H1 (cell line): ENCODE results near the gene PLXNA4. TPM values are rescaled to one million over a fixed set of nuclear protein-coding genes. Genes with fewer than 3 reads are reported as not detected.

Source experiments
- CTCF ChIA-PET: fragments of 300-600 bp; sonication (Branson Sonifier 250); formaldehyde crosslinking; loops from one replicate; lab custom pipeline; 2021; ENCODE audit not compliant: partially characterized antibody; lab: Charles Lee
- POLR2A ChIA-PET: fragments of 300-600 bp; sonication (Branson Sonifier 250); formaldehyde crosslinking; loops from one replicate; lab custom pipeline; 2021; ENCODE audit warnings: inconsistent platforms; ENCODE audit not compliant: partially characterized antibody; lab: Charles Lee
- DNase-seq, 2 experiments: peaks; one replicate each; pipeline versions ENCODE4 v3.0.0 to v3.0.0-alpha.2; 2010 to 2022; ENCODE audit warnings: low spot score in 2 of 2, low read depth in 1 of 2, mixed read lengths in 1 of 2
- FAIRE-seq: peaks from 2 replicates; lab custom pipeline; 2011; peaks lifted over from hg19 to GRCh38; lab: Jason Lieb, UNC
- H2AFZ ChIP-seq: 2 replicates; pipeline ENCODE4 v1.8.1; 2012; ENCODE audit warnings: low read length, inconsistent platforms
- H2AK5ac ChIP-seq: 2 replicates; pipeline ENCODE4 v1.6.1; 2013; ENCODE audit warnings: low read depth, low read length
- H2BK120ac ChIP-seq: replicated peaks from 2 replicates; pipeline ENCODE3; 2013; ENCODE audit warnings: low read depth, low read length, inconsistent platforms
- H2BK12ac ChIP-seq: 2 replicates; pipeline ENCODE4 v1.6.1; 2013; ENCODE audit warnings: low read depth, low read length
- H2BK15ac ChIP-seq: 2 replicates; pipeline ENCODE4 v1.6.1; 2013; ENCODE audit warnings: low read length
- H2BK20ac ChIP-seq: 2 replicates; pipeline ENCODE4 v1.6.1; 2013; ENCODE audit warnings: low read length
- H2BK5ac ChIP-seq: 2 replicates; pipeline ENCODE4 v1.6.1; 2013; ENCODE audit warnings: low read depth, low read length
- H3K14ac ChIP-seq: 2 replicates; pipeline ENCODE4 v1.6.1; 2013; ENCODE audit warnings: inconsistent platforms; ENCODE audit not compliant: insufficient read length
- H3K18ac ChIP-seq: 2 replicates; pipeline ENCODE4 v1.6.1; 2013; ENCODE audit warnings: low read length; ENCODE audit errors: extremely low read depth
- H3K23ac ChIP-seq: 2 replicates; pipeline ENCODE4 v1.6.1; 2013; ENCODE audit warnings: inconsistent platforms; ENCODE audit not compliant: insufficient read length
- H3K23me2 ChIP-seq: 2 replicates; pipeline ENCODE4 v1.6.1; 2013; ENCODE audit warnings: low read depth, low read length
- H3K27ac ChIP-seq: 2 replicates; pipeline ENCODE4 v1.6.1; 2011; ENCODE audit warnings: low read depth, low read length, inconsistent platforms
- H3K27me3 ChIP-seq, 4 experiments: replicated peaks in 1 of 4; 1 replicate in 1 of 4; 2 replicates in 3 of 4; pipeline versions ENCODE4 v1.6.1 to v1.8.1; 2011 to 2013; ENCODE audit warnings: low read length in 3 of 4, mild to moderate bottlenecking in 3 of 4, inconsistent platforms in 2 of 4, mixed read lengths in 2 of 4, moderate library complexity in 1 of 4; ENCODE audit not compliant: control insufficient read depth in 3 of 4, insufficient read depth in 3 of 4; ENCODE audit errors: extremely low read depth in 1 of 4
- H3K36me3 ChIP-seq, 4 experiments: 2 replicates each; pipeline versions ENCODE4 v1.6.1 to v1.8.1; 2011 to 2013; ENCODE audit warnings: mild to moderate bottlenecking in 4 of 4, low read length in 3 of 4, moderate library complexity in 2 of 4, control low read depth in 1 of 4, inconsistent platforms in 1 of 4; ENCODE audit not compliant: insufficient read depth in 4 of 4, control insufficient read depth in 2 of 4
- H3K4ac ChIP-seq: replicated peaks from 2 replicates; pipeline ENCODE3; 2013; ENCODE audit warnings: low read length, low read depth, mixed read lengths, inconsistent platforms; ENCODE audit not compliant: insufficient read length
- H3K4me1 ChIP-seq, 4 experiments: replicated peaks in 1 of 4; 1 replicate in 1 of 4; 2 replicates in 3 of 4; pipeline versions ENCODE4 v1.6.1 to v1.8.1; 2011 to 2013; ENCODE audit warnings: low read length in 3 of 4, inconsistent platforms in 2 of 4, mixed read lengths in 1 of 4; ENCODE audit not compliant: insufficient read depth in 4 of 4, control insufficient read depth in 3 of 4
- H3K4me2 ChIP-seq, 2 experiments: 2 replicates each; pipeline versions ENCODE4 v1.6.1 to v1.8.1; 2011 to 2013; ENCODE audit warnings: low read depth in 2 of 2, low read length in 2 of 2, control low read depth in 1 of 2, inconsistent platforms in 1 of 2, mild to moderate bottlenecking in 1 of 2; ENCODE audit not compliant: insufficient read depth in 1 of 2
- H3K4me3 ChIP-seq, 4 experiments: fragments of 200-600, 300-600 bp in 1 of 4; sonication (generic), shearing (Covaris generic), sonication (Bioruptor Twin) in 1 of 4; 2 replicates each; pipeline versions ENCODE4 v1.5.1 to v1.8.1; 2011 to 2016; ENCODE audit warnings: low read length in 4 of 4, low read depth in 3 of 4, control low read depth in 2 of 4, inconsistent platforms in 2 of 4, mild to moderate bottlenecking in 2 of 4, mixed read lengths in 1 of 4, moderate library complexity in 1 of 4; ENCODE audit not compliant: insufficient read depth in 2 of 4; ENCODE audit errors: extremely low read depth in 1 of 4
- H3K56ac ChIP-seq: replicated peaks from 2 replicates; pipeline ENCODE3; 2013; ENCODE audit warnings: low read depth, mild to moderate bottlenecking, mixed read lengths, low read length, inconsistent platforms; ENCODE audit not compliant: insufficient read length
- H3K79me1 ChIP-seq: 2 replicates; pipeline ENCODE4 v1.6.1; 2013; ENCODE audit warnings: low read depth, low read length, control low read depth
- H3K79me2 ChIP-seq, 2 experiments: 2 replicates each; pipeline versions ENCODE4 v1.6.1 to v1.8.1; 2012 to 2013; ENCODE audit warnings: low read length in 2 of 2, mild to moderate bottlenecking in 2 of 2, inconsistent platforms in 1 of 2; ENCODE audit not compliant: insufficient read depth in 2 of 2, control insufficient read depth in 1 of 2
- H3K9ac ChIP-seq, 4 experiments: replicated peaks in 1 of 4; 1 replicate in 1 of 4; 2 replicates in 3 of 4; pipeline versions ENCODE4 v1.6.1 to v1.8.1; 2011 to 2013; ENCODE audit warnings: low read depth in 3 of 4, low read length in 3 of 4, control low read depth in 2 of 4, mild to moderate bottlenecking in 2 of 4, moderate library complexity in 2 of 4, inconsistent platforms in 1 of 4; ENCODE audit errors: extremely low read depth in 1 of 4
- H3K9me3 ChIP-seq, 2 experiments: 2 replicates each; pipeline versions ENCODE4 v1.6.1 to v1.8.1; 2012 to 2013; ENCODE audit warnings: mild to moderate bottlenecking in 2 of 2, moderate library complexity in 2 of 2, control low read depth in 1 of 2, inconsistent platforms in 1 of 2, low read depth in 1 of 2, low read length in 1 of 2, mixed read lengths in 1 of 2; ENCODE audit not compliant: insufficient read depth in 2 of 2
- H4K20me1 ChIP-seq, 2 experiments: replicated peaks in 1 of 2; 2 replicates each; pipeline versions ENCODE3 to v1.8.1; 2011 to 2013; ENCODE audit warnings: inconsistent platforms in 2 of 2, low read length in 2 of 2, mild to moderate bottlenecking in 1 of 2; ENCODE audit not compliant: insufficient read depth in 2 of 2, control insufficient read depth in 1 of 2
- H4K5ac ChIP-seq: 2 replicates; pipeline ENCODE4 v1.6.1; 2013; ENCODE audit warnings: low read length, low read depth, mixed read lengths, inconsistent platforms; ENCODE audit not compliant: insufficient read length
- H4K8ac ChIP-seq: 2 replicates; pipeline ENCODE4 v1.8.0; 2013; ENCODE audit warnings: mild to moderate bottlenecking, moderate library complexity, low read length, inconsistent platforms; ENCODE audit not compliant: insufficient read depth; ENCODE audit errors: extremely low read depth
- H4K91ac ChIP-seq: replicated peaks from 2 replicates; pipeline ENCODE3; 2013; ENCODE audit warnings: low read length, mixed read lengths, inconsistent platforms; ENCODE audit not compliant: insufficient read length
- CREB1 ChIP-seq: IDR thresholded peaks from 2 replicates; pipeline ENCODE4 v1.6.1; 2012; ENCODE audit warnings: inconsistent platforms
- CTCF ChIP-seq, 3 experiments: IDR thresholded peaks; 1 replicate in 2 of 3; 2 replicates in 1 of 3; pipeline versions ENCODE4 v1.5.1 to v1.6.1; 2011; ENCODE audit warnings: low read length in 3 of 3, mild to moderate bottlenecking in 3 of 3, inconsistent platforms in 2 of 3, low read depth in 1 of 3, moderate library complexity in 1 of 3; ENCODE audit not compliant: insufficient read depth in 1 of 3; ENCODE audit errors: control extremely low read depth in 1 of 3
- GABPA ChIP-seq: IDR thresholded peaks from 2 replicates; pipeline ENCODE4 v1.6.1; 2011; ENCODE audit warnings: mild to moderate bottlenecking, low read length, moderate library complexity, borderline replicate concordance; ENCODE audit not compliant: insufficient read depth
- JUN ChIP-seq: IDR thresholded peaks from 2 replicates; pipeline ENCODE4 v1.6.1; 2011; ENCODE audit warnings: low read depth, mild to moderate bottlenecking, improper control_type of control experiment, low read length
- KDM4A ChIP-seq: IDR thresholded peaks from one replicate; pipeline ENCODE4 v1.7.1; 2012; ENCODE audit warnings: low read depth, mild to moderate bottlenecking, moderate library complexity, low read length, inconsistent platforms; ENCODE audit not compliant: severe bottlenecking
- MAFK ChIP-seq: IDR thresholded peaks from 2 replicates; pipeline ENCODE4 v1.6.1; 2012; ENCODE audit warnings: low read depth, mild to moderate bottlenecking, improper control_type of control experiment, low read length
- NRF1 ChIP-seq: IDR thresholded peaks from 2 replicates; pipeline ENCODE4 v1.6.1; 2011; ENCODE audit warnings: mild to moderate bottlenecking, low read depth, low read length, improper control_type of control experiment
- PHF8 ChIP-seq: fragments of 200-600 bp; sonication (generic); conservative IDR thresholded peaks from 2 replicates; pipeline ENCODE4 v1.7.1; 2012; ENCODE audit warnings: low read depth, mild to moderate bottlenecking, inconsistent platforms, low read length, moderate library complexity
- RFX5 ChIP-seq: IDR thresholded peaks from 2 replicates; pipeline ENCODE4 v1.6.1; 2011; ENCODE audit warnings: low read depth, low read length, improper control_type of control experiment, borderline replicate concordance
- SP4 ChIP-seq: IDR thresholded peaks from 2 replicates; pipeline ENCODE4 v1.6.1; 2012; ENCODE audit warnings: low read length, inconsistent platforms
- TAF1 ChIP-seq: IDR thresholded peaks from 2 replicates; pipeline ENCODE4 v1.6.1; 2011; ENCODE audit warnings: mild to moderate bottlenecking, low read depth, low read length
- ZNF274 ChIP-seq: IDR thresholded peaks from 2 replicates; pipeline ENCODE4 v1.7.0; 2012; ENCODE audit warnings: low read length, borderline replicate concordance; ENCODE audit errors: extremely low read depth
- WGBS, 2 experiments: shearing (Covaris generic) in 1 of 2; methylation state at CpG; one replicate each; pipeline versions ENCODE4 v1.1.6 to v1.1.7; 2013 to 2015; ENCODE audit warnings: low lambda C conversion rate in 2 of 2, mixed read lengths in 2 of 2, inconsistent platforms in 1 of 2, low coverage in 1 of 2, missing lambda C conversion rate in 1 of 2; ENCODE audit not compliant: insufficient replicate concordance in 2 of 2, insufficient coverage in 1 of 2, insufficient read length in 1 of 2; ENCODE audit errors: extremely low coverage in 1 of 2, missing lambda C conversion rate in 1 of 2; 5-methylcytosine and 5-hydroxymethylcytosine counted together
- polyA plus RNA-seq, 7 experiments: library from polyadenylated mRNA; depleted of rRNA in 3 of 7; stranded (reverse) in 5 of 7; unstranded in 2 of 7; fragments of >200 nt in 5 of 7; fragments of 200-250 nt in 2 of 7; gene quantifications; 1 replicate in 5 of 7; 2 replicates in 1 of 7; 4 replicates in 1 of 7; pipeline versions ENCODE4 v1.2.1 to v1.2.3, GENCODE V29; 2011 to 2013; ENCODE audit warnings: missing spikeins in 2 of 7, mixed read lengths in 2 of 7
- total RNA-seq: library from RNA; stranded (reverse); fragmentation: NEBNext Ultra II Directional; extraction: Animal tissue kit (Norgen Biotek cat#: 25700); gene quantifications from 2 replicates; pipeline ENCODE4 v1.2.1, GENCODE V29; 2021

PLXNA4 gene
- total and polyA plus RNA-seq, 2 of the 8 experiments (the other 6 are each of a cell fraction or from before 2014, with no cell fraction given): 0.76 to 0.79 TPM

DNA sequence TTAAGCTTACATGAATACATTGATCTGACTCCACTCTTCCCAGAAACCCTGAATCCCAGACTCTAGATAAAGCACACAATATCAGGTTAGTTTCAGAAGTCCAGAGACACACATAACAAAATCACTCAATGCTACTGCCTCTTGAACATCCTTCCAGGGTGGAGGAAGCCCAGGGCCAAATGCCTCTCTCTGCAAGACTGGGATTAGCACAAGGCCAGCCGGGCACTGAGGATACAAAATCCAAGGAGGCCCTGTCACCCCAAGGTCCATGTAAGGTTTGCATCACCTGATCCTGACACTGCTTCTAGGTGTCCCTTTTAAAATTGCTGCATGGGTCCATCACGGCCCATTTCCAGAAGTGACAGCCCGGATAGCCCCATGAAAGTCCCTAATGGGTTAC lies 2.6 kb upstream of the PLXNA4 start:
- Histone ChIP-seq H3K56ac (no peak overlapping the region), H2BK12ac (no peak overlapping the region), H4K8ac (no peak overlapping the region), H4K20me1 (peaks cover 2 to 5% of the 10 kb centered on the region in 2 experiments), H3K79me1 (no peaks in the 10 kb centered on the region), H2BK5ac (no peak overlapping the region), H3K14ac (no peak overlapping the region), H3K79me2 (no peaks in the 10 kb centered on the region), H3K36me3 (peaks cover 0 to 4% (median 0%) of the 10 kb centered on the region in 4 experiments; a peak in 1 of 8 replicates), H3K4me2 (no peak overlapping the region), H2AFZ (no peak overlapping the region), H3K4ac (no peak overlapping the region), H3K4me3 (no peak overlapping the region), H2AK5ac (no peak overlapping the region), H3K4me1 (peaks cover 4 to 29% (median 17%) of the 10 kb centered on the region in 4 experiments), H2BK120ac (no peak overlapping the region), H4K5ac (no peak overlapping the region), H2BK15ac (no peak overlapping the region), H3K9me3 (no peaks in the 10 kb centered on the region; a peak in 1 of 4 replicates), H3K23ac (no peak overlapping the region), H4K91ac (no peak overlapping the region), H3K27me3 (peaks cover 44 to 54% (median 49%) of the 10 kb centered on the region in 4 experiments), H3K23me2 (peaks cover 13% of the 10 kb centered on the region; the same call in 1 of the 2 replicates), H3K27ac (no peak overlapping the region), H3K18ac (no peak overlapping the region), H2BK20ac (no peak overlapping the region), H3K9ac (no peak overlapping the region)
- POLR2A ChIA-PET: no interaction called here
- 92% methylated on average over 3 of the region's 3 CpGs; no CpG with 5 or more reads in 1 of the 2 experiments for WGBS, 2 experiments
- CTCF ChIA-PET: interaction anchor here (1.2 to 3.0 kb wide), 9 partner anchors 23 to 634 kb away, joined by 3 to 26 read pairs (median 4); no protein-coding TSS in a partner anchor
- DNase-seq: no peak
- FAIRE-seq: no peak
- no peak for TF ChIP-seq MAFK
- no peak for TF ChIP-seq GABPA
- no peak for TF ChIP-seq PHF8
- no peak for TF ChIP-seq TAF1
- TF ChIP-seq RFX5: no peak
- TF ChIP-seq SP4: no peak
- no peak for TF ChIP-seq JUN
- no peak for TF ChIP-seq ZNF274
- no peak for TF ChIP-seq CREB1
- no peak for TF ChIP-seq NRF1
- no peak for TF ChIP-seq KDM4A
- TF ChIP-seq CTCF (IDR thresholded peaks at IDR 0.05; ENCODE audit: control extremely low read depth in 1 of 3, insufficient read depth in 1 of 3, low read depth in 1 of 3, low read length in 3 of 3): no peak
